SK-N-SH (cell line): ENCODE data around the gene GRM2. TPM values are rescaled to one million over a fixed set of nuclear protein-coding genes. Genes with fewer than 3 reads are reported as not detected.
"Not testable (repeated sequence)": the region's sequence is repeated elsewhere in the genome, so short reads cannot be mapped to it uniquely, and the experiment has no call there.

Experiments
- CTCF ChIA-PET: fragments of 300-600, 350-600 bp; formaldehyde crosslinking; extraction: SDS; loops from one replicate; lab custom pipeline; 2021; lab: Yijun Ruan, JAX
- POLR2A ChIA-PET: fragments of 350-600 bp; sonication (Branson Sonifier 250); formaldehyde crosslinking; extraction: SDS; loops from one replicate; lab custom pipeline; 2020; ENCODE audit warnings: antibody characterized with exemption, inconsistent platforms; lab: Yijun Ruan, JAX
- DNase-seq: peaks from one replicate; pipeline ENCODE4 v3.0.0; 2012
- H2AFZ ChIP-seq: fragments of 200-600 bp; sonication (generic); 2 replicates; pipeline ENCODE4 v1.8.1; 2016; ENCODE audit warnings: antibody characterized with exemption, mild to moderate bottlenecking, low read depth
- H3F3A ChIP-seq: fragments of 200-600 bp; sonication (generic); replicated peaks from 2 replicates; pipeline ENCODE3; 2016; ENCODE audit warnings: antibody characterized with exemption, mild to moderate bottlenecking; ENCODE audit not compliant: insufficient read depth
- H3K27ac ChIP-seq, 2 experiments: fragments of 200-500 bp in 1 of 2; fragments of 200-600 bp in 1 of 2; sonication (Bioruptor generic) in 1 of 2; sonication (generic), shearing (Covaris generic) in 1 of 2; 2 replicates each; pipeline versions ENCODE4 v1.5.1 to v1.6.1; 2014 to 2016; ENCODE audit warnings: low read depth in 2 of 2, inconsistent platforms in 1 of 2, low read length in 1 of 2, mild to moderate bottlenecking in 1 of 2, mixed read lengths in 1 of 2
- H3K27me3 ChIP-seq: fragments of 200-600 bp; sonication (generic), shearing (Covaris generic); 2 replicates; pipeline ENCODE4 v1.6.1; 2016; ENCODE audit warnings: mixed run types; ENCODE audit not compliant: insufficient read depth
- H3K36me3 ChIP-seq, 2 experiments: fragments of 200-500 bp in 1 of 2; fragments of 200-600 bp in 1 of 2; sonication (Bioruptor generic) in 1 of 2; sonication (generic) in 1 of 2; replicated peaks in 1 of 2; 2 replicates each; pipeline versions ENCODE3 to v1.5.1; 2014 to 2016; ENCODE audit warnings: low read length in 1 of 2, mild to moderate bottlenecking in 1 of 2; ENCODE audit not compliant: insufficient read depth in 2 of 2, control insufficient read depth in 1 of 2
- H3K4me1 ChIP-seq, 2 experiments: fragments of 200-500 bp in 1 of 2; fragments of 200-600 bp in 1 of 2; sonication (Bioruptor generic) in 1 of 2; sonication (generic), shearing (Covaris generic) in 1 of 2; 2 replicates each; pipeline versions ENCODE4 v1.5.1 to v1.6.1; 2014 to 2016; ENCODE audit warnings: low read depth in 1 of 2, low read length in 1 of 2, mixed run types in 1 of 2; ENCODE audit not compliant: insufficient read depth in 2 of 2, control insufficient read depth in 1 of 2
- H3K4me2 ChIP-seq: fragments of 200-600 bp; sonication (generic), shearing (Covaris generic); 2 replicates; pipeline ENCODE4 v1.6.1; 2017; ENCODE audit warnings: mixed run types
- H3K4me3 ChIP-seq, 2 experiments: fragments of 200-500 bp in 1 of 2; fragments of 200-600 bp in 1 of 2; sonication (Bioruptor generic) in 1 of 2; sonication (generic), shearing (Covaris generic) in 1 of 2; 2 replicates each; pipeline versions ENCODE4 v1.5.1 to v1.8.1; 2014 to 2016; ENCODE audit warnings: low read depth in 2 of 2, inconsistent platforms in 1 of 2, low read length in 1 of 2, mild to moderate bottlenecking in 1 of 2, mixed read lengths in 1 of 2, moderate library complexity in 1 of 2
- H3K79me2 ChIP-seq: fragments of 200-600 bp; sonication (generic); 2 replicates; pipeline ENCODE4 v1.8.1; 2017; ENCODE audit warnings: mild to moderate bottlenecking; ENCODE audit not compliant: insufficient read depth
- H3K9ac ChIP-seq: fragments of 200-600 bp; sonication (generic); 2 replicates; pipeline ENCODE4 v1.6.1; 2017; ENCODE audit warnings: mixed run types
- H3K9me2 ChIP-seq: fragments of 200-600 bp; sonication (generic); 2 replicates; pipeline ENCODE4 v1.6.1; 2017; ENCODE audit warnings: mixed run types
- H3K9me3 ChIP-seq: fragments of 200-600 bp; sonication (generic); 2 replicates; pipeline ENCODE4 v1.6.1; 2017; ENCODE audit warnings: mixed run types, mild to moderate bottlenecking, moderate library complexity
- H4K20me1 ChIP-seq: fragments of 200-600 bp; sonication (generic); 2 replicates; pipeline ENCODE4 v1.6.1; 2017; ENCODE audit warnings: mild to moderate bottlenecking, mixed run types; ENCODE audit not compliant: insufficient read depth
- CHD2 ChIP-seq: fragments of 150-350 bp; IDR thresholded peaks from 2 replicates; pipeline ENCODE4 v1.6.1; 2018; ENCODE audit warnings: low read length; ENCODE audit not compliant: partially characterized antibody
- ELF1 ChIP-seq: IDR thresholded peaks from 2 replicates; pipeline ENCODE4 v1.4.0; 2012
- FOSL2 ChIP-seq: IDR thresholded peaks from 2 replicates; pipeline ENCODE4 v1.4.0; 2012; ENCODE audit warnings: low read depth, mild to moderate bottlenecking, moderate library complexity, borderline replicate concordance
- FOXJ3 ChIP-seq: sonication (generic); formaldehyde crosslinking; IDR thresholded peaks from 2 replicates; pipeline ENCODE4 v1.5.1; 2020; ENCODE audit warnings: mild to moderate bottlenecking, missing genetic modification reagents
- FOXM1 ChIP-seq: IDR thresholded peaks from 2 replicates; pipeline ENCODE4 v1.4.0; 2012; ENCODE audit warnings: low read depth, mild to moderate bottlenecking
- JUND ChIP-seq: IDR thresholded peaks from 2 replicates; pipeline ENCODE4 v1.4.0; 2012
- MEF2A ChIP-seq: IDR thresholded peaks from 2 replicates; pipeline ENCODE4 v1.4.0; 2012; ENCODE audit warnings: low read depth, borderline replicate concordance
- MXI1 ChIP-seq: IDR thresholded peaks from 2 replicates; pipeline ENCODE4 v1.6.1; 2012; ENCODE audit warnings: mild to moderate bottlenecking, low read depth, low read length, improper control_type of control experiment
- NRF1 ChIP-seq: IDR thresholded peaks from 2 replicates; pipeline ENCODE4 v1.6.1; 2012; ENCODE audit warnings: low read depth, mild to moderate bottlenecking, low read length
- PBX3 ChIP-seq: IDR thresholded peaks from 2 replicates; pipeline ENCODE4; 2012
- RAD21 ChIP-seq: IDR thresholded peaks from 2 replicates; pipeline ENCODE4 v1.6.1; 2012; ENCODE audit warnings: mild to moderate bottlenecking, low read length
- RCOR1 ChIP-seq: fragments of 150-350 bp; IDR thresholded peaks from 2 replicates; pipeline ENCODE4 v1.6.1; 2017; ENCODE audit warnings: antibody characterized with exemption, low read length
- RFX5 ChIP-seq: IDR thresholded peaks from 2 replicates; pipeline ENCODE4 v1.6.1; 2012; ENCODE audit warnings: mild to moderate bottlenecking, improper control_type of control experiment, low read length
- RXRA ChIP-seq: IDR thresholded peaks from 2 replicates; pipeline ENCODE4 v1.4.0; 2012; ENCODE audit warnings: low read depth, mild to moderate bottlenecking, borderline replicate concordance
- WGBS: methylation state at CpG from one replicate; pipeline ENCODE4 v1.1.6; 2017; ENCODE audit warnings: low lambda C conversion rate; 5-methylcytosine and 5-hydroxymethylcytosine counted together
- polyA plus RNA-seq, 3 experiments: library from polyadenylated mRNA; depleted of rRNA; stranded (reverse); fragments of >200 nt; gene quantifications; 2 replicates each; pipeline ENCODE4 v1.2.3, GENCODE V29; 2012
- TF ChIP-seq, protein P1 (sequence below): fragments of 150-350 bp; IDR thresholded peaks from 2 replicates; pipeline ENCODE4 v1.6.1; 2016; ENCODE audit warnings: mild to moderate bottlenecking, low read depth, low read length
- TF ChIP-seq, protein P2 (sequence below): IDR thresholded peaks from 2 replicates; pipeline ENCODE4 v1.4.0; 2012; ENCODE audit warnings: low read depth, borderline replicate concordance

GRM2 gene
- polyA plus RNA-seq, 1 of the 3 experiments (the other 2 are of a cell fraction) = 0.15 TPM

DNA sequence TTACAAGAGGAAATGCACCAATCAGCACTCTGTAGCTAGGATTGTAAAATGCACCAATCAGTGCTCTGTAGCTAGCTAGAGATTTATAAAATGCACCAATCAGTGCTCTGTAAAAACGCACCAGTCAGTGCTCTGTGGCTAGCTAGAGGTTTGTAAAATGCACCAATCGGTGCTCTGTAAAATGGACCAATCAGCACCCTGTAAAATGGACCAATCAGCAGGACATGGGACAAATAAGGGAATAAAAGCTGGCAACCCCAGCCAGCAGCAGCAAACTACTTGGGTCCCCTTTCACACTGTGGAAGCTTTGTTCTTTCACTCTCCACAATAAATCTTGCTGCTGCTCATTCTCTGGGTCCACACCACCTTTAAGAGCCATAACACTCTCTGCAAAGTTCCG is 35.5 kb downstream of the GRM2 start:
- H3K4me1 ChIP-seq = not testable (repeated sequence)
- 33% methylated on average over 3 of the region's 3 CpGs for WGBS
- CTCF ChIA-PET = interaction anchor here (3.6 kb wide), 1 partner anchor 23 kb away, joined by 16 read pairs; no protein-coding TSS in a partner anchor

DNA sequence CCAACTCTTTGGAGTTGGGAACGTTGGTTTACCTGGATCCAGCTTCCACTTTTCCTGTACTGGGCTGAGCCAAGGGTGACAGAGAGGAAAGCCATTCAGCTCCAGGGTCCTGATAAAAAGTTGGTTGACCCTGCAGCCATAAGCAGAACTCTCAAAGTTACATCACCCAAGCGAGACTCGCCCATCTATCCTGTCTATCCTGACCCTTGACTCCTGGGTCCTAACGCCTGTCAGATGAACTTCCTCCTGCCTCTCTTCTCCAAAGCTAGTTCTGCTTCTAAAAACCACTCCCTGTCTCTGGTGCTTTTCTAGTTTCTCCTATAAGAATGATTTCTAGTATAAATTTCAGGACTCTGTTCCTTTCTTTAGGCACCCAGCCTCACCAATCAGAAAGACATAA is 36.1 kb downstream of the GRM2 start:
- CTCF ChIA-PET = interaction anchor here (3.6 kb wide), 1 partner anchor 24 kb away, joined by 16 read pairs; no protein-coding TSS in a partner anchor
- DNase-seq, H3K9me3 ChIP-seq, H2AFZ ChIP-seq, H3K9me2 ChIP-seq, H3K4me1 ChIP-seq, H3F3A ChIP-seq, H3K27ac ChIP-seq, H3K4me3 ChIP-seq, H3K9ac ChIP-seq, H4K20me1 ChIP-seq, H3K27me3 ChIP-seq, H3K79me2 ChIP-seq, H3K4me2 ChIP-seq, POLR2A ChIA-PET, H3K36me3 ChIP-seq: not testable (repeated sequence)
- WGBS = 11% methylated on average over 4 of the region's 4 CpGs

More for the DNA sequence above, 35.5 kb downstream of the GRM2 start:
- H3K9ac ChIP-seq, POLR2A ChIA-PET, H3K4me2 ChIP-seq, H4K20me1 ChIP-seq, H3F3A ChIP-seq, H3K9me2 ChIP-seq, H3K4me3 ChIP-seq, H3K79me2 ChIP-seq, H2AFZ ChIP-seq, DNase-seq, H3K27ac ChIP-seq, H3K9me3 ChIP-seq, H3K36me3 ChIP-seq, H3K27me3 ChIP-seq: not testable (repeated sequence)

- no peaks in the 10 kb centered on the region for H3K9me2 ChIP-seq
- no peaks in the 10 kb centered on the region for H4K20me1 ChIP-seq
- no peaks in the 10 kb centered on the region for H3K27me3 ChIP-seq
- H3K79me2 ChIP-seq = no peaks in the 10 kb centered on the region
- H3K27ac ChIP-seq = no peak overlapping the region
- no peak overlapping the region for H3K4me3 ChIP-seq
- no peak overlapping the region for H3K9ac ChIP-seq
- H2AFZ ChIP-seq = no peak overlapping the region
- DNase-seq = no peak
- no peaks in the 10 kb centered on the region for H3K36me3 ChIP-seq
- CTCF ChIA-PET = no interaction called here
- H3F3A ChIP-seq = no peaks in the 10 kb centered on the region
- POLR2A ChIA-PET = no interaction called here
- H3K4me1 ChIP-seq = no peaks in the 10 kb centered on the region
- no peaks in the 10 kb centered on the region for H3K9me3 ChIP-seq
- H3K4me2 ChIP-seq = no peak overlapping the region
- no peak for TF ChIP-seq FOXM1
- no peak for TF ChIP-seq MEF2A
- no peak for TF ChIP-seq CHD2
- TF ChIP-seq FOSL2 = no peak
- TF ChIP-seq JUND = no peak
- TF ChIP-seq PBX3 = no peak
- no peak for TF ChIP-seq NRF1
- TF ChIP-seq, protein P1, sequence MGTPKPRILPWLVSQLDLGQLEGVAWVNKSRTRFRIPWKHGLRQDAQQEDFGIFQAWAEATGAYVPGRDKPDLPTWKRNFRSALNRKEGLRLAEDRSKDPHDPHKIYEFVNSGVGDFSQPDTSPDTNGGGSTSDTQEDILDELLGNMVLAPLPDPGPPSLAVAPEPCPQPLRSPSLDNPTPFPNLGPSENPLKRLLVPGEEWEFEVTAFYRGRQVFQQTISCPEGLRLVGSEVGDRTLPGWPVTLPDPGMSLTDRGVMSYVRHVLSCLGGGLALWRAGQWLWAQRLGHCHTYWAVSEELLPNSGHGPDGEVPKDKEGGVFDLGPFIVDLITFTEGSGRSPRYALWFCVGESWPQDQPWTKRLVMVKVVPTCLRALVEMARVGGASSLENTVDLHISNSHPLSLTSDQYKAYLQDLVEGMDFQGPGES = no peak
- no peak for TF ChIP-seq FOXJ3 (CRISPR knock-in tag)
- no peak for TF ChIP-seq RCOR1
- TF ChIP-seq, protein P2, sequence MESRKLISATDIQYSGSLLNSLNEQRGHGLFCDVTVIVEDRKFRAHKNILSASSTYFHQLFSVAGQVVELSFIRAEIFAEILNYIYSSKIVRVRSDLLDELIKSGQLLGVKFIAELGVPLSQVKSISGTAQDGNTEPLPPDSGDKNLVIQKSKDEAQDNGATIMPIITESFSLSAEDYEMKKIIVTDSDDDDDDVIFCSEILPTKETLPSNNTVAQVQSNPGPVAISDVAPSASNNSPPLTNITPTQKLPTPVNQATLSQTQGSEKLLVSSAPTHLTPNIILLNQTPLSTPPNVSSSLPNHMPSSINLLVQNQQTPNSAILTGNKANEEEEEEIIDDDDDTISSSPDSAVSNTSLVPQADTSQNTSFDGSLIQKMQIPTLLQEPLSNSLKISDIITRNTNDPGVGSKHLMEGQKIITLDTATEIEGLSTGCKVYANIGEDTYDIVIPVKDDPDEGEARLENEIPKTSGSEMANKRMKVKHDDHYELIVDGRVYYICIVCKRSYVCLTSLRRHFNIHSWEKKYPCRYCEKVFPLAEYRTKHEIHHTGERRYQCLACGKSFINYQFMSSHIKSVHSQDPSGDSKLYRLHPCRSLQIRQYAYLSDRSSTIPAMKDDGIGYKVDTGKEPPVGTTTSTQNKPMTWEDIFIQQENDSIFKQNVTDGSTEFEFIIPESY = no peak
- TF ChIP-seq RXRA = no peak
- TF ChIP-seq MXI1 = no peak
- no peak for TF ChIP-seq RFX5
- TF ChIP-seq RAD21 = no peak
- TF ChIP-seq ELF1 = no peak
Observed at GRCh38 chr3:51747840-51748239, 41.0 kb downstream of the GRM2 start.
